Memory B cell (primary cell): ENCODE measurements around the gene EXOG.
"Not testable (repeated sequence)": the region's sequence is repeated elsewhere in the genome, so short reads cannot be mapped to it uniquely, and the experiment has no call there.

ENCODE experiments used
- ATAC-seq: fragments of 150-1000 bp; cut with Tn5 transposase; 2 replicates; pipeline ENCODE4 v1.10.0; 2021; ENCODE audit warnings: low read depth, mild to moderate bottlenecking, moderate library complexity
- DNase-seq, 2 donors: peaks; one replicate each; pipeline ENCODE4 v3.0.0; 2022; ENCODE audit warnings: low spot score in 2 of 2
- H3K27ac Mint-ChIP-seq: one replicate; pipeline ENCODE4 v1.8.0; 2022; ENCODE audit warnings: mild to moderate bottlenecking, moderate library complexity, mixed read lengths
- H3K27me3 Mint-ChIP-seq: one replicate; pipeline ENCODE4 v1.8.0; 2022; ENCODE audit warnings: mixed read lengths
- H3K36me3 Mint-ChIP-seq: one replicate; pipeline ENCODE4 v1.8.0; 2022; ENCODE audit warnings: mild to moderate bottlenecking, mixed read lengths
- H3K4me1 Mint-ChIP-seq: one replicate; pipeline ENCODE4 v1.8.0; 2022; ENCODE audit warnings: mixed read lengths
- H3K4me3 Mint-ChIP-seq: one replicate; pipeline ENCODE4 v1.8.0; 2022; ENCODE audit warnings: mild to moderate bottlenecking, moderate library complexity, mixed read lengths
- H3K9me3 Mint-ChIP-seq: one replicate; pipeline ENCODE4 v1.8.0; 2022; ENCODE audit warnings: mixed read lengths

EXOG gene

DNA sequence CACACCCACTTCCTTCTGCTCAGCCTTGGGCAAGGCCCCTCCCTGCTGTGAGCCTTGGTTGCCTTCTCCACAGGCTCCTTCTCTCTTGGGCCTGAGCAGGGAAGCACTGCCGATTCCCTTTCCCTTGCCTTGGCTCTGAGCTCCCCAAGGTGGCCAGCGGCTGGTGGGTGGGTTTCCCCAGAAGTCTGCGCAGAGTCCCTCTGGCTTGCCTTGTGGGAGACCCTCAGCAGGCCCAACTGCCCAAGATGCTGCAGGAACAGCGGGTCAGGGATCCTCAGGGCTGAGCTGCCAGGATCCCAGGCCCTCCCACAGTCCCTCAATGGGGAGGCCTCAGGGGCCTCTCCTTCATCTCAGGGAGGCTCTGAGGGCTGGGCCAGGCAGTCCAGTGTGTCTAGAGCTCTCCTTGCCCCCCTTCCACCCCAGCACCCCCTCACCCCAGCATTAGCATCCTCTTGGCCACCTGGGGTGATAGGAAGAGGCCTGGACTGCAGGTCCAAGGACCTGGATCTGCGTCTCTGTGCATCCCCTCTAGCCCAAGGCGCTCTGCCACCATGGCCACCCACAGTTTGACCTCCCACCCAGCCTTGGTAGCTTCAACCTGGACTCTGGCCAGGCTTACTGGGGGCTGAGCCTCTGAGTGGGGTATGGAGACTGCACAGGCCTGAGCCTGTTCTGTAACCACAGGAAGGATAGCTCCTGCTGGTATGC is 68.6 kb downstream of the EXOG start:
- Mint-ChIP-seq H3K27ac (no peak overlapping the region), H3K27me3 (peaks cover 6% of the 10 kb centered on the region), H3K9me3 (no peaks in the 10 kb centered on the region), H3K4me1 (no peaks in the 10 kb centered on the region), H3K36me3 (no peaks in the 10 kb centered on the region), H3K4me3 (no peak overlapping the region)
- ATAC-seq = no peak
- DNase-seq = no peak

DNA sequence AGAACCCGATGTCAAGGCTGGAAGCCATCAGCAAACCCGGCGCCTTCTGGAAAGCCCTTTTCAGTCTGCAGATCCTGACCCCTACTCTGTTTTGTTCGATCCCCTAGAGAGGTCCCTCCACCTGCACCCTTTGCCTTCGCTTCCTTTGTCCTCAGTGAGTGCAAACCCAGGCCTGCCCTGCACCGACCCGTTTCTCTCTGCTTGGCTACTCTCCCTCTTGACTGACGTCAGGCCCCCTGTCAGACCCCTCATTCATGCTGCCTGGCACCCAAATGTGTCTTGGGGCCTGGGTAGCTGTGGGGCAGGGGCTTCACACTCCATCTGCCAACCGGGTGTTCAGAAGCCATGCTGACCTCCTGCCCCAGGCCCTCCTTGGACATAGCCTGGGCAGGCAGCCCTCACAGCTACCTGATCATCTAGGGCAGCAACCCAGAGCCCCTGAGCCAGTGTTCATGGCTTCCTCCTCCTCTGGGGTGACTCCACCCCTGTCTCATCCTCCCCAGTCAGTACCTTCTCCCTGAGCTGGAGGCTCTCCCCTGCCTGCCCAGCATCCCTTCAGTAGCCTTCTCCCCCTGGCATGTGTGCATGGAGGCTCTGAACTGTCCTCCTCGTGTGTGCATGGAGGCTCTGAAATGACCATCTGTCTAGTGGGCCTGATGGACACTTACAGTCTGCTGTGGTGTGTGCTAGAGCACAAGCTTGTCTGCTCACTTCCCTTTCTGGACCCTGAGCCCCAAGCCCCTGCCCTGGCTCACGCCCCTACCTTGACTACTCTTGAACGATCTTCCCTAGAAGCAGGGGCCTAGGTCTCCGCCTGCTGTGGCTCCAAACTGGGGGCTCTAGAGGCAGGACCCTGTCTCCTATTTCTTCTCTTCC is 69.4 kb downstream of the EXOG start:
- no peaks in the 10 kb centered on the region for H3K9me3 Mint-ChIP-seq
- H3K27me3 Mint-ChIP-seq = peaks cover 6% of the 10 kb centered on the region
- H3K4me1 Mint-ChIP-seq = no peaks in the 10 kb centered on the region
- ATAC-seq (no peak), DNase-seq (no peak)
- H3K27ac Mint-ChIP-seq = peak overlapping the region; percentile 8
- H3K36me3 Mint-ChIP-seq = no peaks in the 10 kb centered on the region
- H3K4me3 Mint-ChIP-seq = no peak overlapping the region

DNA sequence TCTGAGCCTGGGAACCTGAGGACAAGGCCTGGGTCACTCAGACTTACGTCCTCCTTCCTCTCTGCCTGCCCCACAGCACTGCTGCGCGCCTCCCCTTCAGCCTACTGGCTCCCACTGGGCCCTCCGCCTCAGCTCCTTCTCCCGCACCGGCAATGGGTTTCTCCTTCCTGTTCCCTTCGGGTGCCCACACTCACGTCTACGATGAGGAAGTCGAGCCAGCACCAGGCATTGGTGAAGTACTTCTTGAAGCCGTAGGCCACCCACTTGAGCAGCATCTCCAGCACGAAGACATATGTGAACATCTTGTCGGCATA is 70.0 kb downstream of the EXOG start:
- DNase-seq = no peak
- Mint-ChIP-seq H3K9me3 (peaks cover 2% of the 10 kb centered on the region), H3K36me3 (no peaks in the 10 kb centered on the region), H3K27me3 (peaks cover 6% of the 10 kb centered on the region), H3K4me1 (no peaks in the 10 kb centered on the region), H3K4me3 (no peak overlapping the region), H3K27ac (peak overlapping the region; percentile 8)
- ATAC-seq = no peak

DNA sequence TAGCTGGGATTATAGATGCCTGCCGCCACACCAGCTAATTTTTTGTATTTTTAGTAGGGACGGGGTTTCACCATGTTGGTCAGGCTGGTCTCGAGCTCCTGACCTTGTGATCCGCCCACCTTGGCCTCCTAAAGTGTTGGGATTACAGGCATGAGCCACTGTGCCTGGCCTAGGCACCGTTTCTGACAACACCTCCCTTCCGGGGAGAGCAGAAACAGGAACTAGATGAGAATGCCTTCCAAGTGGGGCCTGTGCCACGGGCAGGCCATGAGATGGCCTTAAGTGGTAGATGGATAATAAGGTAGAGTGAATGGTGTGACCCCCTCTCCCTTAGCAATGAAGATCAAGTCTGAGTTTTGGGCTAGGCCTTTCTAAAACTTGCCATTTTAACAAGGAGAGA is 70.7 kb downstream of the EXOG start:
- not testable (repeated sequence) for H3K4me1 Mint-ChIP-seq, H3K27ac Mint-ChIP-seq

DNA sequence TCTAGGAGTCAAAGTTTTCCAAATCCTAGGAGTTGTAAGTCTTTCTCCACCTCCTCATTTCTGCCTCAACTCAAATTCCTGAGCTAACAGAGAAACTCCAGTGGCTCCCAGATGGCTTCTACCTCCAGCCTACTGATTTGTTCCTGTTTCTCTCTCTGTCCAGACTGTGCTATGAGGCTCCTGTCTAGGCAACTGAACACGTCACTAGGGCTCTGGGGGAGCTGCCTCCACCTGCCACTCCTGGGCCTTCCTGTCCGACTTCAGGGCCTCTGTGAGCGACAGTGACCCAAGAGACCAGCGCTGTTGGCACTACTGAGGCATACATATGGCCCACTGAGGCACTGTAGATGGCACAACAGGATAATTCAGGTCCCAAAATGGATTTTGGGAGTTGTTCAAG is 71.4 kb downstream of the EXOG start:
- ATAC-seq (no peak), DNase-seq (no peak)
- H3K36me3 Mint-ChIP-seq = no peaks in the 10 kb centered on the region
- H3K9me3 Mint-ChIP-seq = peaks cover 2% of the 10 kb centered on the region
- H3K27me3 Mint-ChIP-seq = peaks cover 3% of the 10 kb centered on the region
- no peaks in the 10 kb centered on the region for H3K4me1 Mint-ChIP-seq
- H3K27ac Mint-ChIP-seq = no peak overlapping the region
- no peak overlapping the region for H3K4me3 Mint-ChIP-seq

More for the DNA sequence above, 70.7 kb downstream of the EXOG start:
- H3K36me3 Mint-ChIP-seq, H3K9me3 Mint-ChIP-seq, ATAC-seq, H3K4me3 Mint-ChIP-seq, DNase-seq, H3K27me3 Mint-ChIP-seq: not testable (repeated sequence)

DNA sequence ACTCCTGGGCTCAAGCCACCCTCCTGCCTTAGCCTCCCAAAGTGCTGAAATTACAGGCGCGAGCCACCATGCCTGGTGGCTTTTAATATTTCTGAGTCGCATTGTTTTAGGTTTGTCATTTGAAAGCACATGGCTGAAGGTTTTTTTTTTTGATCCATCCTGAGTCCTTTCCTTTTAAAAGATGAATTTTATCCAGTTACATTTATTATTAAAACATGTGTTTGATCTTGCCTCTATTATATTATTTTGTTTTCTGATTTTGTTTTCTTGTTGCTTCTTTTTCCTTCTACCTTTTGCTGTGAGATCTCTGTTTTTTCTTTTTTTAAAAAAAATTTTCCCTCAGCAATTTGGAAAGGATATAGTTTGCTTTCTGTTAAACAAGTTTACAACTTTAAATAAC is 77.0 kb downstream of the EXOG start:
- H3K36me3 Mint-ChIP-seq = peaks cover 3% of the 10 kb centered on the region
- no peak for ATAC-seq
- no peak for DNase-seq
- H3K27me3 Mint-ChIP-seq = peaks cover 3% of the 10 kb centered on the region
- no peak overlapping the region for H3K27ac Mint-ChIP-seq
- H3K9me3 Mint-ChIP-seq = peaks cover 4% of the 10 kb centered on the region
- H3K4me3 Mint-ChIP-seq = no peak overlapping the region
- no peaks in the 10 kb centered on the region for H3K4me1 Mint-ChIP-seq

DNA sequence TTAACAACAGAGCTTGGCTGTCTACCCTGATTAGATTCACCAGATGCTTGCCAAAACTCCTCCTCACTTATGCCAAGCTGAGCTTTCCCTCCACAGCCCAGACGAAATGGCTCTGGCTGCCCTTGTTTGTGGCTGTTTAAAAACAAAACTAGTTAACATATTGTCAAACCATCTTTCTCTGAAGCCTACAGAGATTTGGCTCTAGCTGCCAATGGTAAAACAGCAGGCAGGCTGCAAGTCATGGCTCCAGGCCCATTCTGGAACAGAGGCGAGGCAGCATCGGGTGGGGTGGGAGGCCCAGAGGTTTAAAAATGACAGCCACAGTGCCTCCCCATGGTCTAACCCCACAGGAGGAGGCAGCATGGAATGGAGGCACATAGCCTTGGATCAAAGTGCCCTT is 77.4 kb downstream of the EXOG start:
- Mint-ChIP-seq H3K9me3 (peaks cover 4% of the 10 kb centered on the region), H3K36me3 (peaks cover 3% of the 10 kb centered on the region), H3K27me3 (peaks cover 3% of the 10 kb centered on the region), H3K4me1 (no peaks in the 10 kb centered on the region), H3K4me3 (no peak overlapping the region), H3K27ac (no peak overlapping the region)
- no peak for ATAC-seq
- no peak for DNase-seq

DNA sequence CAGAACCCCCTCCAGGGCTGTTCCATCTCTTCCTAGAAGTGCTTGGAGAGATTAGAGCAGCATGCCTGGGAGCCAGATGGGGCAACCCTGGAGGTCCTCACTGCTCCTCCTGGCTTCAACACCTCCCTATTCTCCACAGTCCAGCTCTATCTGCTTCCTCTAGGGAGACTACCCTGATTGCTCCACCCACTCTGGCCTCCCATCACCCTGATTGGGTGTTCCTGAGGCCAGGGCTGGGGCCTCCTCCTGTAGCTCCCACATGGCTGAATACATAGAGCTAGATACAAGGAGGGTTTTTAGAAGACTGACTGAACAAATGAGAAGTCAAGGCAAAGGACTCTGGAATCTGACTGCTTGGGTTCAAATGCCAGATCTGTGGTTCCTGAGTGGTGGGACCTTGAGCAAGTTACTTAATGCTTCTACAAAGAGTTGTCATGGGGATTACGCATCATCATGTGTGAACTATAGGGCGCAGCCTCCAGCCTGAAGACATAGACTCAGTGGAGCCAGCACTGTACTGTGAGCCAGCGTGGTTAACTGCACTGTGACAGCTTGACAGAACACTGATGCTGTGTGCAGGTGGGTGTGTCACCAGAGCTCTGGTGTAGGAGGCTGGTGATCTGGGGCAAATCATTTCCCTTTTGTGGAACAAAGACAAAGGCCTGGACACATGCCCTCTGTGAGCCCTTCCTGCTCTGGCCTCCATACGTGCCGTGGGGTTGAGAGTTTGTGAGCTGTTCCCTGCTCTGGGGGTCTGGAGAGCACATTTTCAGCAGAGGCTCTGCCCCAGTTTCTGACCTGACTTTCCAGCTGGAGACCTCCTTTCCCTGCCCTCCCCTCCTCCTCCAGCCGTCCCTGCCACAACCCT is 78.5 kb downstream of the EXOG start:
- ATAC-seq (no peak), DNase-seq (no peak)

DNA sequence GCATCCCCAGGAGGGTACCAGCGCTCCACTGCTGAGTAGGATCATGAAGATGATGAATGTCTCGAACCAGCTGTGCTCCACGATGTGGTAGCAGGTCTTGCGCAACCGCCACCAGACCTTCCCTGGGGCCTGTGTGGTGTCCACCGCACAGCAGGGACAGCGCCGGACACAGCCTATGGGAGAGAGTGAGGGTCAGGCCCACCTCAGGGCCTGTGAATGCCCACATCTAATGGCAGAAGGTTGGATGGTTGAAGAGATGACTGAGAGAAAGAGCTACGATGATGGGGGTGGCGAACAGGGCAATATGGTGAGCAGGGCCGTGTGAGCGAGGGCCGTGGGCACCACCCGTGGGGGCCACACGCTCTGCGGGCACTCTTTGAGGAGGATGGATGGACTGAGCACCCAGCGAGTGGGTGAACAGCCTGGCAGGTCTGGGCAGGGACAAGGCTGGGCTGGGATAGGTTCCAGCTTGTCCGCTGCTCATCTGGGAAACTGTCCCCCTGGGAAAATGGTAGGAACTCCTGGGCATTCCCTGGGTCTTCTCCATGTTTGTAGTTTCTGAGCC is 79.2 kb downstream of the EXOG start:
- Mint-ChIP-seq H3K27ac (no peak overlapping the region), H3K4me1 (peaks cover 2% of the 10 kb centered on the region), H3K36me3 (peaks cover 3% of the 10 kb centered on the region), H3K27me3 (peaks cover 3% of the 10 kb centered on the region), H3K4me3 (no peak overlapping the region), H3K9me3 (peaks cover 4% of the 10 kb centered on the region)
- DNase-seq (no peak), ATAC-seq (no peak)

More for the DNA sequence above, 78.5 kb downstream of the EXOG start:
- H3K27ac Mint-ChIP-seq = no peak overlapping the region
- peaks cover 4% of the 10 kb centered on the region for H3K9me3 Mint-ChIP-seq
- peaks cover 3% of the 10 kb centered on the region for H3K27me3 Mint-ChIP-seq
- peaks cover 3% of the 10 kb centered on the region for H3K36me3 Mint-ChIP-seq
- H3K4me1 Mint-ChIP-seq = peaks cover under 1% of the 10 kb centered on the region
- H3K4me3 Mint-ChIP-seq = no peak overlapping the region
